ENCODE results near the gene ESR1. TPM values are rescaled to one million over a fixed set of nuclear protein-coding genes. Genes with fewer than 3 reads are reported as not detected.
"Not testable (repeated sequence)": the region's sequence is repeated elsewhere in the genome, so short reads cannot be mapped to it uniquely, and the experiment has no call there.

The ESR1 gene
- total RNA-seq, 2 experiments from 2014 or later, result 0.10 TPM; not detected in 1

- H3K4me3 Mint-ChIP-seq, result no peak overlapping the region
- no peak overlapping the region for H3K27ac Mint-ChIP-seq
- no peaks in the 10 kb centered on the region for H3K27me3 Mint-ChIP-seq
- ChIA-PET POLR2A (no interaction called here), CTCF (no interaction called here)
- H3K36me3 Mint-ChIP-seq, result no peaks in the 10 kb centered on the region
- intact Hi-C loops (cut with micrococcal nuclease), result no loop called here
- no peaks in the 10 kb centered on the region for H3K9me3 Mint-ChIP-seq
- no peak for DNase-seq
- H3K4me1 Mint-ChIP-seq (ENCODE audit: low read depth), result no peaks in the 10 kb centered on the region
Measured at GRCh38 chr6:152004896-152005295, 197.4 kb downstream of the ESR1 start.

GRCh38 chr6:152008779-152009178 lies 201.3 kb downstream of the ESR1 start:
- Mint-ChIP-seq H3K27ac (no peak overlapping the region), H3K4me3 (no peak overlapping the region), H3K27me3 (no peaks in the 10 kb centered on the region), H3K9me3 (no peaks in the 10 kb centered on the region), H3K4me1 (ENCODE audit: low read depth) (no peaks in the 10 kb centered on the region), H3K36me3 (peaks cover 2% of the 10 kb centered on the region)
- intact Hi-C loops (cut with micrococcal nuclease), result no loop called here
- no peak for DNase-seq
- ChIA-PET CTCF (interaction anchor here (0.6 kb wide), 1 partner anchor 79 kb away, joined by 3 read pairs; no protein-coding TSS in a partner anchor), POLR2A (no interaction called here)

DNA sequence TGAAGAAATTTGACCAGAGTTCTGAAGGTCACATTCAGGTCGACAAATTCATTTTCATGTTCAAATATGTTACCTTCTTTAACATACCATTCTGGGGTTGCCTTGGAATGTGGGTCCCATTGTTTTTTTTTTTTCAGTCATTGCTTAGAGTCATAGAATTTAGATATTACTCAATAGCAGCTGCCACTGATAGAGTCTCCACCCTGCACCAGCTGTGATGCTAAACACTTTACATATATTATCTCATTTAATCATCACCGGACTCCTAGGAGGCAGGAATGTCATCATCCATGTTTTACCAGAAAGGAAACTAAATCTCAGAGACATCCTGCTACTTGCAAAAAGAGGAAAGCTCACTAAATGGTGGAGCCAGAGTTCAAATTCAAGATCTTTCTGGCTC lies 204.7 kb downstream of the ESR1 start:
- ChIA-PET CTCF (no interaction called here), POLR2A (no interaction called here)
- DNase-seq, result no peak
- peaks cover 4% of the 10 kb centered on the region for H3K36me3 Mint-ChIP-seq
- H3K4me1 Mint-ChIP-seq (ENCODE audit: low read depth), result no peaks in the 10 kb centered on the region
- H3K27ac Mint-ChIP-seq, result no peak overlapping the region
- H3K27me3 Mint-ChIP-seq, result peaks cover 3% of the 10 kb centered on the region
- intact Hi-C loops (cut with micrococcal nuclease), result no loop called here
- no peaks in the 10 kb centered on the region for H3K9me3 Mint-ChIP-seq
- no peak overlapping the region for H3K4me3 Mint-ChIP-seq

DNA sequence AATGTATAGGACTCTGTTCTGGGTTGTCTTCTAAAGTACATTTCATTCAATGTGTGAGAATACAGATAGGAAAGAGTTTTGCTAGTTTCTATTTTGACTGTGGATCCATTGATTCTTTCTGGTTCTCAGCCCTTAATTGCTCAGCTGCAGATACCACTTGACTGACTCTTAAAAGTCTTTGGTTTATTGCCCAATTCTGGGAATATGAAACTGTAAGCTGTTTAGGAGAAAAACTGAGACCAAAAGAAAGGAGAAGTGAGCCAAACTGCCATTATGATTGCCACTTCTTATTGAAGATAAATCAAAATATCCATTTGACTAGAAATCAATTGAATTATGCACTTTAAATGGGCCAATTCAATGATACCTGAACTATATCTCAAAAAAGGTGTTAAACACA lies 211.4 kb downstream of the ESR1 start:
- H3K9me3 Mint-ChIP-seq, result peaks cover 5% of the 10 kb centered on the region
- H3K4me3 Mint-ChIP-seq, result no peak overlapping the region
- peaks cover 7% of the 10 kb centered on the region for H3K36me3 Mint-ChIP-seq
- intact Hi-C loops (cut with micrococcal nuclease), result no loop called here
- CTCF ChIA-PET, result no interaction called here
- no peaks in the 10 kb centered on the region for H3K4me1 Mint-ChIP-seq (ENCODE audit: low read depth)
- POLR2A ChIA-PET, result no interaction called here
- peaks cover 3% of the 10 kb centered on the region for H3K27me3 Mint-ChIP-seq
- no peak for DNase-seq
- no peak overlapping the region for H3K27ac Mint-ChIP-seq

DNA sequence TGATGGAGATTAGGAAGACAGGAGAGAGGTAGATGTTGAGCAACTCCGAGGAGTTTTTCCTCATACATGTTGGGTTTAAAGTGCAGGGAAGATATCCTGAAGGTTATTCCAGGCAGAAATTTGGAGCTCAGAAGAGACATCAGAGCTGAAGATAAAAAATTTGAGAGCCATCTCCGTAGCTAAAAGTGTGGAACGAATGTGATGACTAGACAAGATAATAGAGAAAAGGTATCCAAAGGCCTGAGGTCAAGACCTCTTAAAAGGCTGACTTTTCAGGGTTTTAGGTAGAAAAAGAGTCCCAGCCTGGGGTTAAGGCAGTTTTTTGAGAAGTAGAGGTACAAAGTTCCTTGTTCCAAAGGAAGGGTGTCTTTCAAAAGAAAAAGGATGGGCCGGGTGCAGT lies 214.8 kb downstream of the ESR1 start:
- H3K27me3 Mint-ChIP-seq, result no peaks in the 10 kb centered on the region
- intact Hi-C loops (cut with micrococcal nuclease), result no loop called here
- peaks cover 5% of the 10 kb centered on the region for H3K9me3 Mint-ChIP-seq
- ChIA-PET POLR2A (no interaction called here), CTCF (no interaction called here)
- no peak overlapping the region for H3K4me3 Mint-ChIP-seq
- no peak for DNase-seq
- no peak overlapping the region for H3K27ac Mint-ChIP-seq
- peaks cover 5% of the 10 kb centered on the region for H3K36me3 Mint-ChIP-seq
- H3K4me1 Mint-ChIP-seq (ENCODE audit: low read depth), result peaks cover 7% of the 10 kb centered on the region

DNA sequence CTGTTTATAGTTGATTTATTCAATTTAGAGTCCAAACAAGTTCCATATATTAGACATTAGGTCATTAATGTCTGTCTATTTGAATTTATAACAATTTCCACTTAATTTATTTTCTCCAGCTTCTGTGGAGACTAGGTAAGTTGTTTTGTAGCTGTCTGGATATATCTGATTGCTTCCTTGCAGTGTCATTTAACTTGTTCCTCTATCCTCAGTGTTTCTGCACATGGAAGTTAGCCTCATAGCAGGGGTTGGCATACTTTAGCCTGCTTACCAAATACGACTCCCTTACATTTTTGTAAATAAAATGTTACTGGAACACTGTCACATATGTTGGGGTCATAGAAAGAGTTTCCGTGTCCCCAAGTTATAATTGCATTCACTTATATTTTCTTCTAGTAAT lies 216.1 kb downstream of the ESR1 start:
- peaks cover 5% of the 10 kb centered on the region for H3K9me3 Mint-ChIP-seq
- no peaks in the 10 kb centered on the region for H3K27me3 Mint-ChIP-seq
- intact Hi-C loops (cut with micrococcal nuclease), result no loop called here
- CTCF ChIA-PET, result no interaction called here
- peaks cover 7% of the 10 kb centered on the region for H3K4me1 Mint-ChIP-seq (ENCODE audit: low read depth)
- DNase-seq, result no peak
- H3K27ac Mint-ChIP-seq, result no peak overlapping the region
- H3K36me3 Mint-ChIP-seq, result peaks cover 5% of the 10 kb centered on the region
- no peak overlapping the region for H3K4me3 Mint-ChIP-seq
- POLR2A ChIA-PET, result no interaction called here

DNA sequence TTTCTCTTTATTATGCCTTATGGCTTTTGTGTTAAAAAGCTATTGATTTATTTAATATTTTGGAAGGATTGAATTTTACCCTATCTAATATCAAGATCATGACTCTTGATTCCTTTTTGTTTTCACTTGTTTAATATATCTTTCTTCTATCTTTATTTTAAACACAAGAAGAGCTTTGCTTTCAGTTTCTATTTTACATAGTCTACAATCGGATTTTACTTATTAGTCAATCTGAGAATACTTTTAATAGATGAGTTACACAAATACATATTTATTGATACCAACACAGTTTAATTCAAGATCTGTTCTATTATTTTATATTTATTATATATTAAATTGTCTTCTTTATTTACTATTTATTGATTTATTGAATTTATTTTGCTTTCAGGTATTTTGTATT lies 218.8 kb downstream of the ESR1 start:
- H3K27me3 Mint-ChIP-seq, result no peaks in the 10 kb centered on the region
- no peak overlapping the region for H3K4me3 Mint-ChIP-seq
- H3K9me3 Mint-ChIP-seq, result peaks cover 5% of the 10 kb centered on the region
- peaks cover 7% of the 10 kb centered on the region for H3K4me1 Mint-ChIP-seq (ENCODE audit: low read depth)
- no peak overlapping the region for H3K27ac Mint-ChIP-seq
- no peak for DNase-seq
- peaks cover 5% of the 10 kb centered on the region for H3K36me3 Mint-ChIP-seq
- POLR2A ChIA-PET, result no interaction called here
- intact Hi-C loops (cut with micrococcal nuclease), result no loop called here
- CTCF ChIA-PET, result interaction anchor here (0.7 to 0.9 kb wide), 2 partner anchors 312 to 350 kb away, joined by 3 to 5 read pairs; no protein-coding TSS in a partner anchor

DNA sequence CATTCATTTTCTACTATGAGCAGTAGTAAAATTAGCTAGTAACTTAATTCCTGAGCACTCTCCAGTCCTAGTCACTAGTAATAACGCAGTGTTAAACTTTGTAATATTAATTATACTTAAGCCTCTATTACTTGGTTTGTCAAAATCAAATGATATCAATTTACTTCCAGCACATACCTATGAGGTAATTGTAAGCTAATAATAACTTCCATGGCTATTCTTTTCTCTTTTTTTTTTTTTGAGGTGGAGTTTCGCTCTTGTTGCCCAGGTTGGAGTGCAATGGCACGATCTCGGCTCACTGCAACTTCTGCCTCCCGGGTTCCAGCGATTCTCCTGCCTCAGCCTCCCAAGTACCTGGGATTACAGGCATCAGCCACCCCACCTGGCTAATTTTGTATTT lies 219.3 kb downstream of the ESR1 start:
- DNase-seq; intact Hi-C loops (cut with micrococcal nuclease): not testable (repeated sequence)

GRCh38 chr6:152033765-152034164 lies 226.3 kb downstream of the ESR1 start:
- H3K4me1 Mint-ChIP-seq (ENCODE audit: low read depth); H3K27me3 Mint-ChIP-seq; intact Hi-C loops (cut with micrococcal nuclease); DNase-seq; POLR2A ChIA-PET; H3K4me3 Mint-ChIP-seq; H3K9me3 Mint-ChIP-seq; H3K27ac Mint-ChIP-seq; CTCF ChIA-PET; H3K36me3 Mint-ChIP-seq: not testable (repeated sequence)

More for the DNA sequence above, 219.3 kb downstream of the ESR1 start:
- H3K4me1 Mint-ChIP-seq (ENCODE audit: low read depth); H3K27me3 Mint-ChIP-seq; H3K36me3 Mint-ChIP-seq; H3K27ac Mint-ChIP-seq; POLR2A ChIA-PET; H3K9me3 Mint-ChIP-seq; H3K4me3 Mint-ChIP-seq: not testable (repeated sequence)
- CTCF ChIA-PET, result interaction anchor here (0.6 to 0.7 kb wide), 2 partner anchors 129 to 312 kb away, joined by 3 read pairs; no protein-coding TSS in a partner anchor

- no peak for DNase-seq
- no peak overlapping the region for H3K4me3 Mint-ChIP-seq
- ChIA-PET POLR2A (no interaction called here), CTCF (no interaction called here)
- no peaks in the 10 kb centered on the region for H3K36me3 Mint-ChIP-seq
- no peak overlapping the region for H3K27ac Mint-ChIP-seq
- H3K9me3 Mint-ChIP-seq, result peaks cover 9% of the 10 kb centered on the region
- intact Hi-C loops (cut with micrococcal nuclease), result no loop called here
- no peaks in the 10 kb centered on the region for H3K4me1 Mint-ChIP-seq (ENCODE audit: low read depth)
- H3K27me3 Mint-ChIP-seq, result no peaks in the 10 kb centered on the region
Measured at GRCh38 chr6:152034631-152035030, 227.1 kb downstream of the ESR1 start.

GRCh38 chr6:152046118-152046517 lies 238.6 kb downstream of the ESR1 start:
- Mint-ChIP-seq H3K27me3 (no peaks in the 10 kb centered on the region), H3K4me3 (no peak overlapping the region), H3K4me1 (ENCODE audit: low read depth) (peaks cover 2% of the 10 kb centered on the region), H3K27ac (no peak overlapping the region), H3K36me3 (no peaks in the 10 kb centered on the region), H3K9me3 (peaks cover 4% of the 10 kb centered on the region)
- POLR2A ChIA-PET, result no interaction called here
- intact Hi-C loops (cut with micrococcal nuclease), result no loop called here
- DNase-seq, result no peak
- CTCF ChIA-PET, result no interaction called here

DNA sequence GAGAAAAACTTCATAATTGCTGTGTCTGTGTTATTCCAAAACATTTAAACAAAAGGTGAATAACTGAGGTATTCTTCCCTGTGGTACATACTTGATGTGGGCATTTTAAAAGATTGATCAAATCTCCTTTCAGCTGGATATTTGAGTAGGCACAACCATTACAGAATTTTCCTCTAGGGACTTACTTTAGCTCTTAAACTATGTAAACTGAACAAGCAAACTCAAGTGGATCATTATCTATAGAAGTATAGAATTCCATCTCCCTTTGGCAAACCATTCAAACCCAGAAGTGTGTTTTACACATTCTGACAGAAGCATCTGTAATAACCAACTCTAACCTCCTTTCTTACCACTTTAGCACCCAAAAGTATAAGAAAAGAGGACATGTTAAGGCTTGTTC lies 241.4 kb downstream of the ESR1 start:
- no peaks in the 10 kb centered on the region for H3K27me3 Mint-ChIP-seq

GRCh38 chr6:152049502-152049901 lies 242.0 kb downstream of the ESR1 start:
- Mint-ChIP-seq H3K4me3 (no peak overlapping the region), H3K36me3 (no peaks in the 10 kb centered on the region)
- intact Hi-C loops (cut with micrococcal nuclease), result no loop called here

More for the DNA sequence above, 241.4 kb downstream of the ESR1 start:
- Mint-ChIP-seq H3K4me1 (ENCODE audit: low read depth) (peaks cover 2% of the 10 kb centered on the region), H3K9me3 (no peaks in the 10 kb centered on the region), H3K4me3 (no peak overlapping the region), H3K36me3 (no peaks in the 10 kb centered on the region), H3K27ac (no peak overlapping the region)
- POLR2A ChIA-PET, result no interaction called here
- CTCF ChIA-PET, result no interaction called here
- intact Hi-C loops (cut with micrococcal nuclease), result no loop called here
- DNase-seq, result no peak

More at GRCh38 chr6:152049502-152049901, 242.0 kb downstream of the ESR1 start:
- no peaks in the 10 kb centered on the region for H3K27me3 Mint-ChIP-seq
- H3K4me1 Mint-ChIP-seq (ENCODE audit: low read depth), result peaks cover 2% of the 10 kb centered on the region
- H3K9me3 Mint-ChIP-seq, result no peaks in the 10 kb centered on the region
- no peak overlapping the region for H3K27ac Mint-ChIP-seq
- POLR2A ChIA-PET, result no interaction called here
- CTCF ChIA-PET, result no interaction called here
- DNase-seq, result no peak

Data from activated CD4-positive, alpha-beta memory T cell treated with anti-CD3 and anti-CD28 coated beads for 36 hours (primary cell).